ENCODE results near the gene TOR4A.

DNA sequence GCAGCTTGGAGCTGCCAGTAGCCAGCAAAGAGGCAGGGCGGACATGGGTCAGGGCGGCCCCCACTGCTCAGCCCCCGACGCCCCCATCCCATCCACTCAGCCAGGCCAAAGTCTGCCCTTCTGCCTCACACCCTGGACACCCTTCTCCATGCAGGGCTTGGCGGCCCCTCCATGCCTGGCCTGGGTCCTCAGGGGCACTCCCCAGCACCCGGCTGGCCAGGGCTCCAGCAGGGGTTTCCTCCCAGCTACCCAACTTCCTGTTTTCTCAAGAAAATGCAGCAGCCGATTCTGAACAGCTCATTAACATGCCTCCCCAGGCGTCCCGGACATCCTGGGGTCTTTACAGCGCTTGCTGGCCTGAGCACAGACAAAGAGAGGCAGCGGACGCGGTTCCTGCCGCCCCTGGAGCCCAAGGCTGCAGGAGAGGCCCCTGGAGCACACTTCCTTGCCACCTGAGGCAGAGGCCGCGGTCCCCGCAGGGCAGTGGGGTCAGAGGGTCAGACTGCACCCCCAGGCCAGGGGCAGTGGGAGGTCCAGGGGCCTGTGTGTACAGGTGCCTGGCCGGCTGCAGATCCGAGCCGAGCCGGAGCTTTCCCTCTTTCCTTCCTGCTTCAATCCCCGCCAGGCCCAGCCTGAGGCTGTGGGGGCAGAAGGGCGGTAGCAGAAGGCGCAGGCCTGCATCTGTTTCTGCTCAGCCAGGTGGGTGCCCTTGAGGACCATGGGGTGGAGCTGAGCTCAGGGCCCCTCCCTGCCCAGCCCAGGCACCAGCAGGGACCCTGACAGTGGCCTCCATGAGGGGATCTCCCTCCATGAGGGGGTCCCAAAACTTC lies 43.2 kb downstream of the TOR4A start:
- TF ChIP-seq SIN3A (IDR thresholded peaks at IDR 0.05; ENCODE audit: borderline replicate concordance, insufficient read depth, low read length), result no peak
- TF ChIP-seq FOXP2 (optimal IDR thresholded peaks at IDR 0.05; ENCODE audit: borderline replicate concordance, extremely low read depth, extremely low read length, insufficient read depth), result no peak

All from PFSK-1 (cell line).